Measurements from ENCODE around the gene CTXND1. TPM values are rescaled to one million over a fixed set of nuclear protein-coding genes. Genes with fewer than 3 reads are reported as not detected.

Gene CTXND1
- total and polyA plus RNA-seq, 2 of the 4 experiments (the other 2 are of a cell fraction), result not detected

GRCh38 chr15:80194186-80194585 lies 57.8 kb downstream of the CTXND1 start:
- H2AK9ac ChIP-seq (replicated peaks; ENCODE audit: low read depth, low read length, poor library complexity), result no peak overlapping the region
- no peak overlapping the region for H2AK5ac ChIP-seq (ENCODE audit: low read depth, low read length)
- ATAC-seq (ENCODE audit: low read depth) (no peak), DNase-seq (no peak)
- BruUV-seq (replicated peaks), result no TSS peak
- no peak overlapping the region for H2BK20ac ChIP-seq (ENCODE audit: low read depth, low read length)
- no peak overlapping the region for H3K27ac ChIP-seq (ENCODE audit: insufficient read depth, low read length)
- no peak overlapping the region for H3K18ac ChIP-seq (ENCODE audit: low read depth, low read length)
- CTCF ChIA-PET, result no interaction called here
- no peak overlapping the region for H2BK5ac ChIP-seq (ENCODE audit: low read depth, low read length, poor library complexity, severe bottlenecking)
- dilution Hi-C loops (cut with HindIII; ENCODE audit: low sequenced_read_pairs, unreplicated experiment) (no loop called here), intact Hi-C loops (cut with micrococcal nuclease) (no loop called here), in situ Hi-C loops (cut with MboI; ENCODE audit: low sequenced_read_pairs) (no loop called here)
- H3K9ac ChIP-seq (ENCODE audit: low read depth, low read length), result no peak overlapping the region
- no peak overlapping the region for H4K8ac ChIP-seq (ENCODE audit: low read depth in 2 of 2, low read length in 2 of 2)
- no peak overlapping the region for H2BK15ac ChIP-seq (ENCODE audit: low read depth, low read length)
- peaks cover 12% of the 10 kb centered on the region for H3K27me3 ChIP-seq (ENCODE audit: control insufficient read depth, insufficient read depth, low read length)
- no peaks in the 10 kb centered on the region for H3K9me1 ChIP-seq (ENCODE audit: insufficient read depth, low read length)
- no peak overlapping the region for H2AFZ ChIP-seq (replicated peaks; ENCODE audit: low read length, poor library complexity)
- H3K23ac ChIP-seq (ENCODE audit: low read depth, low read length), result no peak overlapping the region
- no CpG with 5 or more reads among the region's 1 CpG for WGBS, 2 experiments (ENCODE audit: extremely low coverage in 2 of 2, insufficient read length in 1 of 2)
- no peaks in the 10 kb centered on the region for H3K9me3 ChIP-seq (ENCODE audit: control insufficient read depth, insufficient read depth, low read length)
- no peak overlapping the region for H3K56ac ChIP-seq (ENCODE audit: extremely low read depth, insufficient read depth, low read length)
- no peaks in the 10 kb centered on the region for H3K36me3 ChIP-seq (ENCODE audit: control insufficient read depth, insufficient read depth, low read length)
- no peak overlapping the region for H2BK120ac ChIP-seq (ENCODE audit: low read depth, low read length)
- H3K4me3 ChIP-seq (ENCODE audit: insufficient read depth, low read depth, low read length), result no peak overlapping the region
- no peak overlapping the region for H3K4me2 ChIP-seq (ENCODE audit: low read depth, low read length)
- no peak for TF ChIP-seq MAFK (IDR thresholded peaks at IDR 0.05; ENCODE audit: low read depth, low read length)
- no peak for TF ChIP-seq CTCF (conservative IDR thresholded peaks at IDR 0.05; ENCODE audit: low read depth, low read length)
- TF ChIP-seq NFE2L2 (IDR thresholded peaks at IDR 0.05; ENCODE audit: low read depth, low read length), result no peak
- TF ChIP-seq RCOR1 (IDR thresholded peaks at IDR 0.05; ENCODE audit: insufficient replicate concordance, low read length), result no peak
- no peak for TF ChIP-seq CEBPB (IDR thresholded peaks at IDR 0.05; ENCODE audit: low read depth, low read length)
- no peak for TF ChIP-seq FOS (IDR thresholded peaks at IDR 0.05; ENCODE audit: low read depth, low read length)
- TF ChIP-seq SMC3 (IDR thresholded peaks at IDR 0.05; ENCODE audit: low read depth, low read length), result no peak
- no peak for TF ChIP-seq RAD21 (IDR thresholded peaks at IDR 0.05; ENCODE audit: low read length)
- no peak for TF ChIP-seq RFX5 (IDR thresholded peaks at IDR 0.05; ENCODE audit: low read depth, low read length)
- TF ChIP-seq MAZ (IDR thresholded peaks at IDR 0.05; ENCODE audit: borderline replicate concordance, low read depth, low read length), result no peak
- TF ChIP-seq USF2 (IDR thresholded peaks at IDR 0.05; ENCODE audit: low read depth, low read length), result no peak
- no peak overlapping the region for H3K14ac ChIP-seq (replicated peaks; ENCODE audit: low read depth, low read length)
- no peaks in the 10 kb centered on the region for H4K20me1 ChIP-seq (ENCODE audit: insufficient read depth, low read length)
- H4K91ac ChIP-seq (ENCODE audit: insufficient read depth, low read depth, low read length), result no peak overlapping the region
- H3K4me1 ChIP-seq (ENCODE audit: control insufficient read depth, insufficient read depth, low read length), result no peaks in the 10 kb centered on the region
- H3K4ac ChIP-seq (ENCODE audit: low read depth, low read length), result no peak overlapping the region
- no peaks in the 10 kb centered on the region for H3K79me1 ChIP-seq (ENCODE audit: low read depth in 1 of 2, low read length in 2 of 2)
- no peak overlapping the region for H4K5ac ChIP-seq (ENCODE audit: low read depth, low read length)
- POLR2A ChIA-PET (ENCODE audit: unreplicated experiment), result no interaction called here

Data from IMR-90 (cell line).